ENCODE results near the gene DUSP14. TPM values are rescaled to one million over a fixed set of nuclear protein-coding genes. Genes with fewer than 3 reads are reported as not detected.
A peak's percentile ranks its signal among the peaks of the same experiment; 100 is the strongest.

DUSP14 gene
- polyA plus RNA-seq, 1 donor, result 13.4 TPM

DNA sequence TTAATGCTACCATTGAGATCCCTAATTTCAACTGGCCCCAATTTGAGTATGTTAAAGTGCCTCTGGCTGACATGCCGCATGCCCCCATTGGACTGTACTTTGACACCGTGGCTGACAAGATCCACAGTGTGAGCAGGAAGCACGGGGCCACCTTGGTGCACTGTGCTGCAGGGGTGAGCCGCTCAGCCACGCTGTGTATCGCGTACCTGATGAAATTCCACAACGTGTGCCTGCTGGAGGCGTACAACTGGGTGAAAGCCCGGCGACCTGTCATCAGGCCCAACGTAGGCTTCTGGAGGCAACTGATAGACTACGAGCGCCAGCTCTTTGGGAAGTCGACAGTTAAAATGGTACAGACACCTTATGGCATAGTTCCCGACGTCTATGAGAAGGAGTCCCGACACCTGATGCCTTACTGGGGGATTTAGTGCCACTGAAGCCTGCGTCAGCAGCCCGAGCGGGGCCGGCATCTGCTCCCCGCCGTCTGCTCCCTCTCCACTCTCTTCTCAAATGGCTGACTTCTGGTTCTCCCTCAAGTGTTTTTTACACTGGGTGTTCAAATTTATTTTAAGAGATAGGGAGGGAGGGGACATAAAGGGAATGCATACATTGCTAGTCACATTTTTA lies 22.9 kb downstream of the DUSP14 start:
- no peak for DNase-seq

DNA sequence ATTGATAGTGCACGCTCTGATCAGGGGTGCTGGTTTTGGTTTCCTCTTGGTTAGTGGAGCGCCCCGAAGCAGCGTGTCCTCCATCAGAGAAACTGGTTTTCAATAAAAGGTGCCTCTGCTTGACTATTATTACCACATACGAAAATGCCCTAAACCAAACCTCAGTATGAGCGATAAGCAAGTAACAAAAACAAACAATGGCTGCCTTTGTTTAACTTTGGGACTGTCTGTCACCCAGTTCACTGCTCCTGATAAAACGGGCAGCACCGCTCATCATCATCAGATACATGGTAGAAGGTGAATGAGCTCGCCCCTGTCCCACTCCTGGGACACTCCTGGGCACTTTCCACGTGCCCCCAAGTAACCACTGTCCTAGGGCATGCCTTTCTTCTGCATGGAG lies 24.0 kb downstream of the DUSP14 start:
- DNase-seq, result no peak

DNA sequence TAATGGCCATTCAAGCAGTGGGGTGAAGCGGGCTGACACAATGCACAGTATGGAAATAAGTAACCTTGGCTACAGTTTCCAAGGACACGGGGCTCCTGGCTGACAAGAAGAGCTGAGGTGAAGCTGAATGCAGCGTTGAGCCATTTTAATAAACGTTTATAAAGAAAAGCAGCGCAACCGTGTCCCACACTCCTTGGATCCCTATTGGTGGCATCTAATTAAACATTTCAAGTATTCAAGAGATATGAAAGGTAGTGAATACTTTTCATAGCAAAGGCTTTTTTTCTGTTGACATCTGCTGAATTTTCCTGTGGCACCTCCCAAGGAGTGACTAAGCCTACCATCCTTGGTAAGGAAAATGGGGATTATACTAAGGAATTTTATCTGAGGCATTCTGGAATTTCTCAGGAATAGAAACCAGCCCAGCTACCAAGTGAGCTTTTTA lies 26.5 kb downstream of the DUSP14 start:
- DNase-seq, result no peak

DNA sequence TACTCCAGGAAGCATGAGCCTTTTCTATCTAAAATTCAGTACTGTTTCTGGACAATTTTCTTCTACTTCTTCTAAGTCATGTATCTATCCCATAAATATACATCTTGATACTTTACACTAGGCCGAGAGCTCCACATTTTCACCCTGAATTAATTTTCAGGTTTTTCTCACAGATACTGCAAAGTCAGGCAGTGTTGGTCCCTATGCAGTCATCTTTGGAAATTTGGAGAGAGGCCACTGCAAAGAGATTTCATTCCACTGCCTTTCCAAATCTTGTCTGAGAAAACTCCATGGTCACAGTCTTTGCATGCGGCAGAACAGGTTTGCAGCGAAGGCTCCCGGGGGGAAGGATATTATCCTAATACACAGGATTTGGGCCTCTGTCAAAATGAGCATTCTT lies 28.2 kb downstream of the DUSP14 start:
- no peak for DNase-seq

DNA sequence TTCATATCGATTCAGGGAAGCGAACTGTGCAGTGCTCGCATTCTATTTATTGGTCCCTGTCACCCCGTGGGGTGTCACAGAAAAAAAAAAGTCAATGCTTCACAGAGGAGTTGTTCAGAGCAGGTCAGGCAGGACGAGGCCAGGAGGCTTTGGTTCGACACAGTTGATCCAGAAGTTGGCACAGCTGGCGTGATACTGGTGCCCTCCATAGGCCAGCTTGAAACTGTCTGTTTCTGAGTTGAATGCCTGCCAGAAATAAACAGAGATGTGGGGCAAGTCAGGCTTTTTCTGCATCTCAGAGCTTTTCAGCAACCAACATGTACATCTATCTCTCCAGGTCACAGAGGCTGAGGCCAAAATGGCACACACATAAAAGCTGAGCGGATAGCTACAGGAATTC lies 29.1 kb downstream of the DUSP14 start:
- no peak for DNase-seq

DNA sequence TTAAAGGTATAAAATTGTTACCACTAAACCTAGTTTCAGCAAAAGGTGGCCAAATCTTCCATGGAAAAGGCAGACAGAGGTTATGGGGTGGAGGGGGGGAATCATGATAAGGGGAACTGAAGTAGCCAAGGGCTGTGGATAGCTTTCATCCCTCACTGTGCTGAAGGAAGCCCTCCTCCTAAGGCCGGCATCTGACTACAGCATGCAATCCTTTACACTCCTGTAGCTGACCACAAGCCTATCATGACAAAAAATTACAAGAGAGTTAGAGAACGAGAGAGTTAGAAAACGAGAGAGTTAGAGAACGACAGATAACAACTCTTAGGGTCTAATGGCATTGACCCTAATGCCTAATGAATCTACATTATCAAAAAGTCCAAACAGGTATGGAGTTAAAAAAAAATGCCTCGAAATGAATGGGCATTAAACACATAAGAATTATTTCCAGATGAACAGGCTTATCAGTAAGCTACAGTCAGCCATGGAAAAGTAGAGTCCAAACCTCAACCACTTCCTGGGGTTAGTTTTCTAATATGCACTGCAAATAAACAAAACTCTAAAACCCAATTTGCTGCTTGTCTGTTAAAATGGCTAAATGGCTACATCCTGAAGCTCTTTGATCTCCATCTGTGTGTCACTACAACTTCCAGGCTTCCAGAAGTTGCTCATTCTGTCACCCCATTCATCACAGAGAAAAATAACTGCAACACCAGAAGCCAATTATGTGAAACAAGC lies 29.7 kb downstream of the DUSP14 start:
- no peak for DNase-seq

DNA sequence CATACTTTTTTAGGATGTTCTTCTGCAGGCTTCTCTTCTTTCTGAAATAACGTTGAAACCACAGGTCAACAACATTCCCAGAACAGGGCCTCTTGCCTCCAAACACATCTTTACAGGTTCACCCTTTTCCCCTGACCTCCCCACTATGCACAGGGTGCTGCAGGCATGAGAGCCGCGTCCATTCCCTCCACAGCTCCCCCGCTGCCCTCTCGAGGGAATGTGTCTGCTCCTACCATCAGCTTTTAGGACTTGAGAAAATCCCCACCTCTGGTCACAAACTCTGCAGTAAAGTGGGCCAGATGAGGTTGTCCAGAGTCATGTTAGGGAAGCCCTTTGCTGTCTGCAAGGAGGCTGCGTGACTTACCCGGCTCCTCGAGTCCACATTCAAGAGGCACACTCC lies 30.5 kb downstream of the DUSP14 start:
- DNase-seq, result no peak

DNA sequence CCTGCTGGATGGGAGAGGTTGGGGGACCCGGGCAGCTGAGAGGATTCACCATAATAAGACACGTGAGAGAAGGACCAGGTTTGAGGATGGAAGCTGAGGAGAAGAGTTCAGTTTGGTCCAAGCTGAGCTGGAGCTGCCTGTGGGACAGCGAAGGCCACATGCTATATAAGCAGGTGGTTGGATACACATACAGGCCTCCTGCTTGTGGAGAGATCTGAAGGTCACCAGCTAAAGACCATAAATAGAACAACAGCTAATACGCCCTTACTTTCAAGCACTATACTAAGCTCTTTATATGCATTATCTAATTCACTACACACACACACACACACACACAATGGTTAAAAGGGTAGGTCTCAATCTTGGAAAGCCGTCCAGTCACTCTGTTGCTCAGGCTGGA lies 32.1 kb downstream of the DUSP14 start:
- DNase-seq, result no peak

DNA sequence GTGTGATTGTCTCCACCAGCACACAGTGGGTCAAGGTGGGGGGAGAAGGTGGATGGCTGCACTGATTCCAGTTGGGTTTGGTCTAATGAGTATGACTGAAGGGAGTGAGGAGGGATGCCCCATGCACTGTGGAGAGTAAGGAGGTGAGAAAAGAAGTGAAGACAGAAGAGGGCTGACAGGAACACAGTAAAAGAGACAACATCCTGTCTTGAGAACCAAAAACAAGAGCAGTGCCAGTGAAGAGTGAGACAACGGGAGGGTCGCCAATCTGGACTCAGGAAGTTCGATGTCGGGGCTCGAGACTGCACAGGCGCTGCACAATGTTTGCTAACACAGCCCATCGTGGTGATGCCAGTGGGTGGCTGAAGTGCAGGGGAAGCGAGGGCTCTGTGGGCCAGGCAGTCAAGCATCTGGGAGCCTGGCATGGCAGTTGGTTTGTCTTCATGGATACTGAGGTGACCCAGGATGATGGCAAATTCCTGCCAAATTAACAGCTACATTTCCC lies 34.1 kb downstream of the DUSP14 start:
- no peak for DNase-seq

DNA sequence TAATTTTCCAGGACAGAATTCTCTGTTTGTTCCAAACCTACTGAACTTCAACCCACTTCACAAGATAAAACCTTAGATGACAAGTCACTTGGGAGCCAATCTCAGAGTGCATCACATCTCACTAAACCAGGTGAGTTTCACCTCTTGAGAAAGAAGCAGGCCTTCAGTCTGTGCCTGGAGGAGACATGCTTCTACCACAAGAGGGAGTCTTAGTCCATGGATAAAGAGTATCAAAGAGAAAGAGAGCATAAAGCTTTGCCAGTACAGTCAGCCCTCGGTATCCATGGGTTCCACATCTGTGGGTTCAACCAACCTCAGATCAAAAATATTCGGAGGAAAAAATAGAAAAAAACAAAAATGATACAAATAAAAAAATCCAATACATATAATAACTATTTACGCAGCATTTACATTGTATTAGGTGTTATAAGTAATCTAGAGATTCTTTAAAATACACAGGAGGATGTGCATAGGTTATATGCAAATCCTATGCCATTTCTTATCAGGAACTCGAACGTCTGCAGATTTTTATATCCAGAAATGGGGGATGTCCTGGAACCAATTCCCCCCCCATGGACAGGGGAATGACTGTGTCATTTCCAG lies 37.7 kb downstream of the DUSP14 start:
- peak; percentile 41 for DNase-seq

DNA sequence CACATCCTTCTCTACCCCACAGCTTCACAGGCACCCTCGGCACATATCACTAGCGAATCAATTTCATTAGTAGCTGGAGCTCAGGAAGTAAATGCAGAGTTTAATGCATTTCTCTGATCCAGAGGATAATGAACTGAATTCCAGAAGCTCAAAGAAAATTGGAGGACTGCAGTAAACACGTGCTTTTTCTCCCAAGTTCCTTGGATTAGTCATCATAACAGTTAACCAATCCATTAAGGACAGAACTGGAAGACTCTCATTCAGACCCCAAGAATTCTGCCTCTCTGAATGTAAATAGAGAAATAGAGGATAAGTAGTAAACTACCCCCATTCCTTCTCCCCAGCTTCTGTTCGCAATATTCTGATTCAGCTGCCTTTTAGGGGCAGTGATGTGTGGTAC lies 40.7 kb downstream of the DUSP14 start:
- DNase-seq, result no peak

DNA sequence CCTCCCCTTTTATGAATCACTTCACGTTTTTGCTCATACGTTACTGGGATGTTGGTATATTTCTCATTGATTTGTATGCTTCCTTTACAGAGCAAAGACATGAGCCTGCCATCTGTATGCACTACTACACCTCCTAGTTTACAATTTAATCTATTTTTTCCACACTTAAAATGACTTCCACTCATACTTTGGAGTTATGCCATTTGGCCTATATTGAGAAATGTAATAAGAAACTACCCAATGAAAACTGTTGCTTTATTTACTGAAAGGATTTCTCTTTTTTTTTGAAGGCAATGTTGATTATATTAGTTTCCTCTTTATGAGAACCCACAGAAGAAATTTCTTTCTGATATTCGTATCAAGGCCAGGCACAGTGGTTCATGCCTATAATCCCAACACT lies 43.1 kb downstream of the DUSP14 start:
- DNase-seq, result no peak

DNA sequence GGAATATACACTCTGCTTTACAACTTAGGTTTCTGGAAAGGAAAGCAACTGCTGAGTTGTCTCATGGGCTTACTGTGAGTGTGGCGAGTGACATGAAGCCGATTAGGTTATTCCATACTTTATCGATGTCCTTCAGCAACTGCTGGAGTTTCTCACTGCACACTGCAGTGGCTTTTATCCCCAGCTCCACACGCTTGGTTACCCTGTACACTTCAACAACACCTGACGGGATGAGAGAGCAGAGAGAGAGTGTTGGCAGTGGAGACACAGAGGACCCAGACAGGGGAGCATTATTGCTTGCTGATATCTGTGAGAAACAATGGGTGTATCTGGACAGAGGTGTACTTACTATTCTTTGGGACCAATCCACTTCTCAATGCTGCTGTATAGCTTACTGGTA lies 46.2 kb downstream of the DUSP14 start:
- no peak for DNase-seq

DNA sequence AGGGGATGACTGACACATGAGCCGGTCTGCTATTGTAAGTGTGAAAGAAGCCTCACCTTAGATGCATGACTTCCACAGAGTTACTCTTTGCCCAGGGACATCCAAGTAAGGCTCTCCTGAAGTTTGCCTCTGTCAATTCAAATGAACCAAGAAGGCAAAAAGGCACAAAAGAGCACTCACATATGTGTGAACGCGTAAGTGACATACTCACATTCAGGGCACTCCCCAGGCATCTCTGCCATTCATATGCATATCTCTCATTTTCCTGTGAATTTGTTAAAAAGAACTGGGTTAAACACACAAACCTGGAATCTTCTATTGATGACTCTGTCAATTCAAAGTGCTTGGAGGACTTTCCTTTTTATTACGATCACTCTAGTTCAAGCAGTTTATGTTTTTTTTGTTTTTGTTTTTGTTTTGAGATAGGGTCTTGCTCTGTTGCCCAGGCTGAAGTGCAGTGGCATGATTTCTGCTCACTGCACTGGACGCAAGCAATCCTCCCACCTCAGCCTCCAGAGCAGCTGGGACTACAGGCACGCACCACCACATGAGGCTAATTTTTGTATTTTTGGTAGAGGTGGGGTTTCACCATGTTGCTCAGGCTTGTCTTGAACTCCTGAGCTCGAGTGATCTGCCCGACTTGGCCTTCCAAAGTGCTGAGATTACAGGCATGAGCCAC lies 49.4 kb downstream of the DUSP14 start:
- no peak for DNase-seq

DNA sequence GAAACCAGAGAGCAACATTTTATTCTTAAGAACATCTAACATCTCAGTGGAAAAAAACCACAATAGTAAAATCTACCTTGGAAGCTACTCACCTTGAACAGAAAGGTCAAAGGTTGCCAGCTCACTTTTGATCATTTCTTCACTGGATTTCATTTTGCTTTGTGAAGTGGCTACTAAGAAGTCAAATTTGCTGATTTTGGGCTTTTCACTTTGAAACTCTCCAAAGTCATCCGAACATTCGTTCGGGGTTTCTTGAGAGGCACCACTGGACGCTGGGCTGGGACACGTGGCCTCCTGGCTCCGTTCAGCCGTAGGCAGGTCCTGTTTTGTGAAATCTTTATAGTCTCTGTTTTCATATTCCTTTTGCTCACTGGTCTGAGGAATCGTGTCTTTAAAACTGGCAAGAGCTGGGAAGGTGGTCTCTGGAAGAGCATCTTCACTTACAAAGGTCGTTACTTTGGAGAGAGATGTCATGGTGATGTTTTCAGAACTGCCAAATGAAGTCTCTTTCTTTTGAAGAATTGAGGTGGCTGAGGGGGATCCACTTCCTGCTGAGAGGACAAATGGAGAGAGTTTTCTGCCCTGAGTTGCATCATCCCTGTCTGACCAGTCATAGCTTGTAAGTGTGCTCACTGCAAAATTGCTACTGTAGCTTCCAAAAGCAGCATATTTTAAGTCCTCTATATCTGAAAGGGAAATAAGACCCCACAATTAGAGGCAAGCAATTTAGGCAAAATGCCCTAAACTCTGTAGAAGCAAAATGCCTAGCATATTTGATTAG lies 52.4 kb downstream of the DUSP14 start:
- DNase-seq, result no peak

DNA sequence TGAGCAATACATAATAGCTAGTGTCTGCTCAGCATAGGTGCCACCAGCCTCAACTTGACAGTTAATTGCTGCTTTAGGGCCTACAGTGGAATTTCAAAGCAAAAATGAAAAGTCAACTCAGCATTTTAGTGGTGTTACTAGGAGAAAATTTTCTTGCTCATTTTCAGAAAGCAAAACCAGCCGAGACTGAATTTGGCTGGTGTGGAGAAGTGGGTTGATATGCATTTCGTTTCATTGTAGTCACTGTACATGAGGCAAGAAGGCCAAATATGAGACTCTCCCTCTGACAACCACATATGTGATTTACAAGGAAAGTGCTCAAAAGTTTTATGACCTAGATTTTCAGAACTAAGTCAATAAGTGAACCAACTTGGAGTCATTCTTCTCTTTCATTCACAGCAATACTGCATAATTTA lies 54.0 kb downstream of the DUSP14 start:
- no peak for DNase-seq

DNA sequence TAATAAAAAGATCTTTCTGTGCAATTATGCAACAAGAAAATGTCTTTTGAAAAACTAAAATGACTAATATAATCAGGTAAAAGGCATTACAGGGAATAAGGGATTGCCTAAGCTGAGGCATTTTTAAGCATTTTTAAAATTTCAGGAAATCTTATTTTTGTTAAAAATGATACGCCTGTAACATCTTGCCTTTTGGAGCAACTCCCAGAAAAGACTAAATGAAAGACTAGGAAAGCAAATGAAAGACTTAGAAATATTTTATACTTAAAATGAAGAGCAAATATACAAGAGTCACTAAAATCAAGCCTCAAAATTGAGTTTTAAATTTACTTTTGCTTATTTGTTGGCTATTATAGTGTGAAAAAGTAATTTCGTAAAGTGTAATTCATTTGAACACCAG lies 55.8 kb downstream of the DUSP14 start:
- DNase-seq, result no peak

DNA sequence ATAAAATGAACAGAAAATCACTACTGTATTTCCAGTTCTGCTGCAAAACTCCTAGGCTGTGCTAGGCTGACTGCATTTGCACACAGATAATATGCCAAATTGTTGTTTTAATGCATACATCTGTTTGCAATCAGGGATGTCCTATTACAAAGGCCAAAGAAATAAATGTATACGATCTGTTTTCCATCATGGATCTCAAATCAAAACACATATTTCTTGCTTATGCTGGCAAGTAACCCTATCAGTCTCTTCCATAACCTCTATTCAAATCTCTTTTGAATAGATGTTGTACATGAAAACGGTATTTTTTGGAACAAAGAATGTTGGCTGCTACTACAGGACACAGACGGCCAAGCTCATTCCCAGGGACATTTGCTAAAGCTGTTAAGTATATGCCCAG lies 56.6 kb downstream of the DUSP14 start:
- DNase-seq, result no peak

DNA sequence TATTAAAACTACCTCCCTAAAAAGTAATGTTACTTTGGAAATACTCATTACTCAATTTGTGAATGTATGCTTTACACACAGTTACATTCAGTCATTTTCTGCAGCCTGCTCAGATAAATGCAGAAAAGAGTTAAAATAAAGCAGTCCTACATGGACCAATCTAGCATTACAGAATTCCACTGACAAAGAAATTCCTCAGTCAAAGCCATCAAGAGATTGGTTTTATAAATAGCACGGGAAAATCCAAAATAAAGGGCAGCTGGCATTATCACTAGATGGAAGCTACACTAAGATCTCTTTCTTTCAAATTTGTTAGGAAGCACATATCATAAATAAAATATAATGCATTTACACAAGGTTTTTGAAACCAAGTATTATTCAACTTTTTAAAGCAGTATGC lies 58.3 kb downstream of the DUSP14 start:
- no peak for DNase-seq

DNA sequence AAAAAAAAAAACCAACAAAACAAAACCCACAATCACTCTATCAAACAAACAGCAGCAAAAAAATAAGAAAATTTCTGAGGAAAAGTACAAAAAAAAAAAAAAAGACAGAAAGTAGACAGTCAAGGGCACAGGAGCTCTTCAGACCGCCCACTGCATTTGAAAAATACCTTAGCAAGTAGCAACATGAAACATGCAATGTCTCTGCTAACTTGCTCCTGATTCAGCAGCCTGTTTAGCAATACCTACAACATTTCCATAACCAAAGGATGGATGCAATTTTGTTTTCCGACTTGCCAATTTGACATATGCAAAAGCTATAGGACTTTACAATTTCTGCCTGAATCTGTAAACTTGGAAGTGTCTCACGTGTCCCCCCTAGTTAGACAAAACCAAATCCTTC lies 62.1 kb downstream of the DUSP14 start:
- no peak for DNase-seq

DNA sequence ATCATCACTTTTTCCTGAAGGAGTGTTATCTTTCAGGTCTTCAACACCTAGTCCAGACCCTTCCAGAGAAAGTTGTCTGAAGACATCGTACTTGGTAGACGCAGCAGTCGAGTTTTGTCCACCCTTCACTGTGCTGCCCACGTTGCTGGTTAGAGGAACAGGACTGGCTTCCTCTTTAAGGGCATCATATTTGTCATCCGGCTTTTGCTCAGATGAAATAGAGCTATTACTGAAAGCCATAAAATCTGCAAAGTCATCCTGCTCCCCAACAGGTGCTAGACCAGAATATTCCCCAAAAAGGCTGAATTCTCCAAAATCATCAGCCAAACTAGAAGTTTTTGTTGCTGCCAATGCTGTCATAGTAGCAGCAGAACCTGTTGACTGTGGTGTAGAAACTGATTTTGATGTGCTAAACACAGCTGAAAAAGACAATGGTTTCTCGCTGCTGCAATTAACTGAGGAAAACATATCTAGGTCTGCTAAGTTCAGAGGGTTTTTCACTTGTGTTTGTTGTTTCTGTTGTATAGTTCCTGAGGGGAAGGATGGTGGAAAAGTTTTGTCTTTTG lies 63.8 kb downstream of the DUSP14 start:
- DNase-seq, result no peak

DNA sequence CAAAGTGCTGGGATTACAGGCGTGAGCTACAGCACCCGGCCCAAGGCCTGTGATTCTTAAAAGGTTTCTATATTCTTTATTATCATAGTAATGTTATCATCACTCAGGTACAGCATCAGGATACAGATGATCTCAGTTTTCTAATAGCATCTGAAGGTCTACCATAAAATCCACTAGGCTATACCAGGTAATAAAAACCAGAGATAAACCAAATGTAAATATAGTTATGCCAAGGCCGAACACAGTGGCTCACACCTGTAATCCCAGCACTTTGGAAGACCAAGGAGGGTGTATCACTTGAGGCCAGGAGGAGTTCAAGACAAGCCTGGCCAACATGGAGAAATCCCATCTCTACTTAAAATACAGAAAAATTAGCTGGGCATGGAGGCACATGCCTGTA lies 65.7 kb downstream of the DUSP14 start:
- DNase-seq, result no peak
